Ishikawa (cell line): ENCODE results near the gene FOXK1.

Experiments used
- CEBPB ChIP-seq: IDR thresholded peaks from 2 replicates; pipeline ENCODE4 v1.6.1; 2012
- CREB1 ChIP-seq: IDR thresholded peaks from 2 replicates; pipeline ENCODE4 v1.6.1; 2012; ENCODE audit warnings: low read depth
- EGR1 ChIP-seq: IDR thresholded peaks from 2 replicates; pipeline ENCODE4 v1.6.1; 2012
- EP300 ChIP-seq: IDR thresholded peaks from 2 replicates; pipeline ENCODE4 v1.6.1; 2012; ENCODE audit warnings: borderline replicate concordance
- MAX ChIP-seq: IDR thresholded peaks from 2 replicates; pipeline ENCODE4 v1.6.1; 2012
- NFIC ChIP-seq: IDR thresholded peaks from 2 replicates; pipeline ENCODE4 v1.6.1; 2012
- RAD21 ChIP-seq: IDR thresholded peaks from 2 replicates; pipeline ENCODE4 v1.6.1; 2012; ENCODE audit warnings: low read depth
- REST ChIP-seq: IDR thresholded peaks from 2 replicates; pipeline ENCODE4 v1.6.1; 2012; ENCODE audit warnings: low read depth, mild to moderate bottlenecking
- TAF1 ChIP-seq: IDR thresholded peaks from 2 replicates; pipeline ENCODE4 v1.6.1; 2012; ENCODE audit warnings: low read depth, mild to moderate bottlenecking
- TCF12 ChIP-seq: IDR thresholded peaks from 2 replicates; pipeline ENCODE4 v1.6.1; 2012; ENCODE audit warnings: low read depth
- TEAD4 ChIP-seq: IDR thresholded peaks from 2 replicates; pipeline ENCODE4 v1.6.1; 2012
- YY1 ChIP-seq: IDR thresholded peaks from 2 replicates; pipeline ENCODE4 v1.6.1; 2012; ENCODE audit warnings: low read depth

- TF ChIP-seq MAX, result no peak
- TF ChIP-seq EP300, result no peak
- TF ChIP-seq REST, result no peak
- TF ChIP-seq CREB1, result no peak
- TF ChIP-seq TAF1, result no peak
- no peak for TF ChIP-seq CEBPB
- TF ChIP-seq TEAD4, result no peak
- no peak for TF ChIP-seq NFIC
- no peak for TF ChIP-seq YY1
- TF ChIP-seq TCF12, result no peak
- TF ChIP-seq RAD21, result no peak
- no peak for TF ChIP-seq EGR1
Observed at GRCh38 chr7:4690953-4691856, 9.1 kb downstream of the FOXK1 start.
